NB4 (cell line): ENCODE measurements around the gene COL6A6.
"Not testable (repeated sequence)": the region's sequence is repeated elsewhere in the genome, so short reads cannot be mapped to it uniquely, and the experiment has no call there.

ENCODE experiments used
- DNase-seq: peaks from one replicate; pipeline ENCODE4 v3.0.0; 2010; ENCODE audit warnings: low read depth
- H3K4me3 ChIP-seq: one replicate; pipeline ENCODE4 v1.5.1; 2011; ENCODE audit warnings: mild to moderate bottlenecking, low read depth, low read length, moderate library complexity
- MAX ChIP-seq: IDR thresholded peaks from 2 replicates; pipeline ENCODE4 v1.6.1; 2011; ENCODE audit warnings: low read depth, low read length
- MYC ChIP-seq: IDR thresholded peaks from 2 replicates; pipeline ENCODE4 v1.6.1; 2011; ENCODE audit warnings: low read depth, low read length
- POLR2A ChIP-seq: IDR thresholded peaks from 2 replicates; pipeline ENCODE4 v1.6.1; 2011; ENCODE audit warnings: mild to moderate bottlenecking; ENCODE audit not compliant: insufficient read length; ENCODE audit errors: extremely low read depth
- TF ChIP-seq, protein P1 (sequence below): IDR thresholded peaks from one replicate; pipeline ENCODE4 v1.5.1; 2012; ENCODE audit warnings: low read depth, low read length

COL6A6 gene

DNA sequence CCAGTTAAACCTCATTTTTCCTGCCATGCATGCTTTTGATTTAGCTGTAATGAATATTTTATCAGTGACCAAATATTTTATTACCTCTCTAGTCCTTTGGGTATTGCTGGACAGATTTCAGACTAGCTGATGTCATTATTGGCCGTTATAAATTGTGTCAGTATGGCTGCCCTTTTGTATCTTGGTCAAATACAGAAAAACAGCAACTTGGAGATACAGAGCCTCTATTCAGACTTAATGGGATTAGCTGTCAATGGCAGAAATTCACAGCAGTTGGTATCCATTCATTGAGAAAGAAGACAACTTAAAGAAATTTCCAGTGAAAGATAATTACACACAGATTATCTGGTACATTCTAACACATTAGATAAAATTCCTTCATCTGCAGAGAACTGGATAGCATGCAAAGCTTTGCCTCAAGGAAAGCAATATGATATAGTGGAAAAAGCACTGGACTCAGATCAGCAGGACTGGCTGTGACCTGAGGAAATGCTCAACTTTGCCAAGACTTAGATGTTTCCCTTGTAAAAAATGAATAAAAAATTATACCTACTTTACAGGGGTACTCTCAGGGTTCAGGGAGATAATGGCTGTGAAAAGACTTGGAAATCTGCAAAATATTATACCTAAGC is 20.8 kb downstream of the COL6A6 start:
- no peak overlapping the region for H3K4me3 ChIP-seq
- TF ChIP-seq, protein P1, sequence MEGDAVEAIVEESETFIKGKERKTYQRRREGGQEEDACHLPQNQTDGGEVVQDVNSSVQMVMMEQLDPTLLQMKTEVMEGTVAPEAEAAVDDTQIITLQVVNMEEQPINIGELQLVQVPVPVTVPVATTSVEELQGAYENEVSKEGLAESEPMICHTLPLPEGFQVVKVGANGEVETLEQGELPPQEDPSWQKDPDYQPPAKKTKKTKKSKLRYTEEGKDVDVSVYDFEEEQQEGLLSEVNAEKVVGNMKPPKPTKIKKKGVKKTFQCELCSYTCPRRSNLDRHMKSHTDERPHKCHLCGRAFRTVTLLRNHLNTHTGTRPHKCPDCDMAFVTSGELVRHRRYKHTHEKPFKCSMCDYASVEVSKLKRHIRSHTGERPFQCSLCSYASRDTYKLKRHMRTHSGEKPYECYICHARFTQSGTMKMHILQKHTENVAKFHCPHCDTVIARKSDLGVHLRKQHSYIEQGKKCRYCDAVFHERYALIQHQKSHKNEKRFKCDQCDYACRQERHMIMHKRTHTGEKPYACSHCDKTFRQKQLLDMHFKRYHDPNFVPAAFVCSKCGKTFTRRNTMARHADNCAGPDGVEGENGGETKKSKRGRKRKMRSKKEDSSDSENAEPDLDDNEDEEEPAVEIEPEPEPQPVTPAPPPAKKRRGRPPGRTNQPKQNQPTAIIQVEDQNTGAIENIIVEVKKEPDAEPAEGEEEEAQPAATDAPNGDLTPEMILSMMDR: no peak
- no peak for TF ChIP-seq POLR2A
- no peak for TF ChIP-seq MAX
- TF ChIP-seq MYC: no peak
- DNase-seq: no peak

GRCh38 chr3:130539005-130539404 is 22.0 kb downstream of the COL6A6 start:
- no peak overlapping the region for H3K4me3 ChIP-seq
- peak; percentile 60 for DNase-seq
- no peak for TF ChIP-seq MYC
- TF ChIP-seq, protein P1: peak; percentile 72

- no peak for TF ChIP-seq MYC
- TF ChIP-seq MAX: no peak
- TF ChIP-seq, protein P1: no peak
- TF ChIP-seq POLR2A: no peak
- DNase-seq: peak; percentile 4
- no peak overlapping the region for H3K4me3 ChIP-seq
Measured at GRCh38 chr3:130543322-130543721, 26.3 kb downstream of the COL6A6 start.

DNA sequence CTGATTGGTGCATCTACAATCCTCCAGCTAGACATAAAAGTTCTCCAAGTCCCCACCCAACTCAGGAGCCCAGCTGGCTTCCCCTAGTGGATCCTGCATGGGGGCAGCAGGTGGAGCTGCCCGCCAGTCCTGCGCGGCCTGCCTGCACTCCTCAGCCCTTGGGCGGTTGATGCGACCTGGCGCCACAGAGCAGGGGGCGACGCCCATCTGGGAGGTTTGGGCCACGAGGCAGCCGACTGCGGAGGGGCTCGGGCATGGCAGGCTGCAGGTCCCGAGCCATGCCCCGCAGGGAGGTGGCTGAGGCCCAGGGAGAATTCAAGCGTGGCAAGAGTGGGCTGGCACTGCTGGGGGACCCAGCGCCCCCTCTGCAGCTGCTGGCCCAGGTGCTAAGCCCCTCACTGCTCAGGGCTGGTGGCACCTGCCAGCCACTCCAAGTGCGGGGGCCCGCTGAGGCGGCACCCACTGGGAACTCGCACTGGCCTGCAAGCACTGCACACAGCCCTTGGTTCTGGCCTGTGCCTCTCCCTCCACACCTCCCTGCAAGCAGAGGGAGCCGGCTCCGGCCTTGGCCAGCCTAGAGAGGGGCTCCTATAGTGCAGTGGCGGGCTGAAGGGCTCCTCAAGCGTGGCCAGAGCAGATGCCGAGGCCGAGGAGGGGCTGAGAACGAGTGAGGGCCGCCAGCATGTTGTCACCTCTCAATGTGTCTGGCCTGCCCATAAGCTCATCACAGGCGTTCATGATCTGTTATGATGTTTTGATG is 30.1 kb downstream of the COL6A6 start:
- TF ChIP-seq MAX: no peak
- DNase-seq: no peak
- no peak overlapping the region for H3K4me3 ChIP-seq

DNA sequence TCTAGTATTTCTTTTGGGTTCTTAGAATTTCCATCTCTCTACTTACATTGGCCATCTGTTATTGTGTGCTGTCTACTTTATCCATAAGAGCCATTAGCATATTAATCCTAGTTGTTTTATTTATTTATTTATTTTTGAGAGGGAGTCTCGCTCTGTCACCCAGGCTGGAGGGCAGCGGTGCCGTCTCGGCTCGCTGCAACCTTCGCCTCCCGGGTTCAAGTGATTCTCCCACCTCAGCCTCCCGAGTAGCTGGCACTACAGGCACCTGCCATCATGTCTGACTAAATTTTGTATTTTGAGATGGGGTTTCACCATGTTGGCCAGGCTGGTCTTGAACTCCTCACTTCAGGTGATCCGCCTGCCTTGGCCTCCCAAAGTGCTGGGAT is 30.7 kb downstream of the COL6A6 start:
- not testable (repeated sequence) for DNase-seq, H3K4me3 ChIP-seq

DNA sequence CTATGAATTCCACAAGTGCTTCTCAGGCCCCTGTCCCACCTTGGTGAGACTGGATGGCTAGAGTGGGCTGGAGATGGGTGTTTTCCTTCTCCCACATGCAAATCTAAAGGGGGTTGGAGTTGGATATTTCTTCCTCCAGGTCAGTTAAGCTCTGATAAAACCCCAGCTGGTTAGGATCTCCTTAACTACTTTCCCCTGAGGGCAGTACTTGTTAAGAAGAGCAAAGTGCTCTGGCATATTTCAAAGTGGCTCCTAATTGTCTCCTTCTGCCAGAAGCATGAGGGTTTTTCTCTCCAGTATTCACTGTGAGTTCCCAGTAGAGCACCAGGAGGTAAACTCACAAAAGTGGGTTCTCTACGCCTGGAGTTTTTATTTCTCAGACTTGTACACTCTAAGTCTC is 31.4 kb downstream of the COL6A6 start:
- no peak for DNase-seq
- TF ChIP-seq, protein P1: no peak
- no peak for TF ChIP-seq MYC
- no peak for TF ChIP-seq MAX
- no peak for TF ChIP-seq POLR2A
- no peak overlapping the region for H3K4me3 ChIP-seq
